Measurements from ENCODE around the gene IRS4.
A peak's percentile ranks its signal among the peaks of the same experiment; 100 is the strongest.

Gene IRS4

GRCh38 chrX:108736509-108737479, at the start of gene IRS4:
Gene IRS4, minus strand, starts transcription at chrX:108736563.
- Histone ChIP-seq H3K27me3 (ENCODE audit: low read depth) (peaks cover 79% of the 10 kb centered on the region), H3K4me3 (peak within 1 kb of the TSS; percentile 38), H3K9me3 (no peaks in the 10 kb centered on the region), H3K36me3 (replicated peaks) (no peaks in the 10 kb centered on the region), H3K4me1 (no peaks in the 10 kb centered on the region)
- in situ Hi-C loops (cut with MboI; ENCODE audit: low sequenced_read_pairs) = loop anchor here (25.0 kb wide), 1 partner anchor 651 kb away; no protein-coding TSS in a partner anchor
- peak; percentile 70 to 81 for DNase-seq (ENCODE audit: low spot score in 2 of 2)

- no peak overlapping the region for H3K4me3 ChIP-seq
- no peaks in the 10 kb centered on the region for H3K4me1 ChIP-seq
- no peaks in the 10 kb centered on the region for H3K9me3 ChIP-seq
- DNase-seq (ENCODE audit: low spot score in 2 of 2) = no peak
- no peaks in the 10 kb centered on the region for H3K36me3 ChIP-seq (replicated peaks)
- in situ Hi-C loops (cut with MboI; ENCODE audit: low sequenced_read_pairs) = no loop called here
- H3K27me3 ChIP-seq (ENCODE audit: low read depth) = no peaks in the 10 kb centered on the region; the same call in 1 of the 2 replicates
Observed at GRCh38 chrX:108772549-108772948, 36.2 kb upstream of the IRS4 start.

GRCh38 chrX:108763559-108763958, 27.2 kb upstream of the IRS4 start:
- no peak for DNase-seq (ENCODE audit: low spot score in 2 of 2)
- Histone ChIP-seq H3K4me3 (no peak overlapping the region), H3K4me1 (no peaks in the 10 kb centered on the region), H3K27me3 (ENCODE audit: low read depth) (no peaks in the 10 kb centered on the region), H3K36me3 (replicated peaks) (no peaks in the 10 kb centered on the region), H3K9me3 (no peaks in the 10 kb centered on the region)
- in situ Hi-C loops (cut with MboI; ENCODE audit: low sequenced_read_pairs) = no loop called here

- DNase-seq (ENCODE audit: low spot score in 2 of 2) = no peak
- H3K4me1 ChIP-seq = no peaks in the 10 kb centered on the region
- H3K9me3 ChIP-seq = no peaks in the 10 kb centered on the region
- H3K4me3 ChIP-seq = no peak overlapping the region
- in situ Hi-C loops (cut with MboI; ENCODE audit: low sequenced_read_pairs) = loop anchor here (25.0 kb wide), 1 partner anchor 647 kb away; no protein-coding TSS in a partner anchor
- H3K36me3 ChIP-seq (replicated peaks) = no peaks in the 10 kb centered on the region
- peaks cover 55% of the 10 kb centered on the region for H3K27me3 ChIP-seq (ENCODE audit: low read depth)
Observed at GRCh38 chrX:108740299-108740774, 4.0 kb upstream of the IRS4 start.

- no peaks in the 10 kb centered on the region for H3K9me3 ChIP-seq
- DNase-seq (ENCODE audit: low spot score in 2 of 2) = no peak
- H3K36me3 ChIP-seq (replicated peaks) = no peaks in the 10 kb centered on the region
- no peaks in the 10 kb centered on the region for H3K4me1 ChIP-seq
- in situ Hi-C loops (cut with MboI; ENCODE audit: low sequenced_read_pairs) = loop anchor here (25.0 kb wide), 1 partner anchor 650 kb away; no protein-coding TSS in a partner anchor
- H3K27me3 ChIP-seq (ENCODE audit: low read depth) = peaks cover 73% of the 10 kb centered on the region
- H3K4me3 ChIP-seq = no peak overlapping the region
Observed at GRCh38 chrX:108737754-108738153, 1.4 kb upstream of the IRS4 start.

GRCh38 chrX:108735679-108736508, 469 bp downstream of the IRS4 start:
- peaks cover 79% of the 10 kb centered on the region for H3K27me3 ChIP-seq (ENCODE audit: low read depth)

GRCh38 chrX:108735091-108735678, 1.2 kb downstream of the IRS4 start:
- H3K36me3 ChIP-seq (replicated peaks) = no peaks in the 10 kb centered on the region
- no peaks in the 10 kb centered on the region for H3K9me3 ChIP-seq
- in situ Hi-C loops (cut with MboI; ENCODE audit: low sequenced_read_pairs) = loop anchor here (25.0 kb wide), 1 partner anchor 652 kb away; no protein-coding TSS in a partner anchor
- peak overlapping the region; percentile 38 for H3K4me3 ChIP-seq
- peak; percentile 36 to 71 for DNase-seq (ENCODE audit: low spot score in 2 of 2)
- peaks cover 80% of the 10 kb centered on the region for H3K27me3 ChIP-seq (ENCODE audit: low read depth)
- H3K4me1 ChIP-seq = no peaks in the 10 kb centered on the region

More at GRCh38 chrX:108735679-108736508, 469 bp downstream of the IRS4 start:
- DNase-seq (ENCODE audit: low spot score in 2 of 2) = peak in 1 of 2 experiments; percentile 40
- Histone ChIP-seq H3K4me1 (no peaks in the 10 kb centered on the region), H3K4me3 (peak overlapping the region; percentile 38), H3K36me3 (replicated peaks) (no peaks in the 10 kb centered on the region), H3K9me3 (no peaks in the 10 kb centered on the region)
- in situ Hi-C loops (cut with MboI; ENCODE audit: low sequenced_read_pairs) = loop anchor here (25.0 kb wide), 1 partner anchor 651 kb away; no protein-coding TSS in a partner anchor

- Histone ChIP-seq H3K4me3 (no peak overlapping the region), H3K9me3 (no peaks in the 10 kb centered on the region), H3K27me3 (ENCODE audit: low read depth) (peaks cover 76% of the 10 kb centered on the region), H3K4me1 (no peaks in the 10 kb centered on the region), H3K36me3 (replicated peaks) (no peaks in the 10 kb centered on the region)
- DNase-seq (ENCODE audit: low spot score in 2 of 2) = no peak
- in situ Hi-C loops (cut with MboI; ENCODE audit: low sequenced_read_pairs) = loop anchor here (25.0 kb wide), 1 partner anchor 653 kb away; no protein-coding TSS in a partner anchor
Observed at GRCh38 chrX:108734426-108734825, 1.9 kb downstream of the IRS4 start.

GRCh38 chrX:108732630-108733321, 3.6 kb downstream of the IRS4 start:
- DNase-seq (ENCODE audit: low spot score in 2 of 2) = peak in 1 of 2 experiments; percentile 51
- Histone ChIP-seq H3K4me3 (peak overlapping the region; percentile 1; the same call in 1 of the 2 replicates), H3K27me3 (ENCODE audit: low read depth) (peaks cover 73% of the 10 kb centered on the region), H3K36me3 (replicated peaks) (no peaks in the 10 kb centered on the region), H3K9me3 (no peaks in the 10 kb centered on the region), H3K4me1 (no peaks in the 10 kb centered on the region)
- in situ Hi-C loops (cut with MboI; ENCODE audit: low sequenced_read_pairs) = loop anchor here (25.0 kb wide), 1 partner anchor 655 kb away; no protein-coding TSS in a partner anchor

- no peak for DNase-seq (ENCODE audit: low spot score in 2 of 2)
- in situ Hi-C loops (cut with MboI; ENCODE audit: low sequenced_read_pairs) = loop anchor here (25.0 kb wide), 1 partner anchor 656 kb away; no protein-coding TSS in a partner anchor
- H3K27me3 ChIP-seq (ENCODE audit: low read depth) = peaks cover 68% of the 10 kb centered on the region
- no peak overlapping the region for H3K4me3 ChIP-seq
- no peaks in the 10 kb centered on the region for H3K36me3 ChIP-seq (replicated peaks)
- H3K4me1 ChIP-seq = no peaks in the 10 kb centered on the region
- H3K9me3 ChIP-seq = no peaks in the 10 kb centered on the region
Observed at GRCh38 chrX:108731153-108731552, 5.2 kb downstream of the IRS4 start.

- H3K27me3 ChIP-seq (ENCODE audit: low read depth) = peaks cover 25% of the 10 kb centered on the region
- no peak overlapping the region for H3K4me3 ChIP-seq
- no peak for DNase-seq (ENCODE audit: low spot score in 2 of 2)
- H3K36me3 ChIP-seq (replicated peaks) = no peaks in the 10 kb centered on the region
- peaks cover 3% of the 10 kb centered on the region; the same call in 1 of the 2 replicates for H3K4me1 ChIP-seq
- in situ Hi-C loops (cut with MboI; ENCODE audit: low sequenced_read_pairs) = loop anchor here (25.0 kb wide), 1 partner anchor 661 kb away; no protein-coding TSS in a partner anchor
- H3K9me3 ChIP-seq = no peaks in the 10 kb centered on the region
Observed at GRCh38 chrX:108726748-108727147, 9.6 kb downstream of the IRS4 start.

GRCh38 chrX:108722561-108722960, 13.8 kb downstream of the IRS4 start:
- no peaks in the 10 kb centered on the region for H3K9me3 ChIP-seq
- H3K36me3 ChIP-seq (replicated peaks) = no peaks in the 10 kb centered on the region
- DNase-seq (ENCODE audit: low spot score in 2 of 2) = no peak
- in situ Hi-C loops (cut with MboI; ENCODE audit: low sequenced_read_pairs) = no loop called here
- H3K4me1 ChIP-seq = peaks cover 10% of the 10 kb centered on the region
- H3K4me3 ChIP-seq = no peak overlapping the region
- no peaks in the 10 kb centered on the region; the same call in 1 of the 2 replicates for H3K27me3 ChIP-seq (ENCODE audit: low read depth)
